GM23248 (cell line): Measurements from ENCODE around the gene FAM236A.
"Not testable (repeated sequence)": the region's sequence is repeated elsewhere in the genome, so short reads cannot be mapped to it uniquely, and the experiment has no call there.

Experiments
- EZH2 ChIP-seq: fragments of 200-600 bp; sonication (generic); IDR thresholded peaks from 2 replicates; pipeline ENCODE4 v1.6.1; 2018; ENCODE audit warnings: antibody characterized with exemption, mild to moderate bottlenecking; ENCODE audit not compliant: insufficient read depth, poor library complexity, severe bottlenecking
- EZH2phosphoT487 ChIP-seq: fragments of 200-600 bp; sonication (generic); IDR thresholded peaks from 2 replicates; pipeline ENCODE4 v1.6.1; 2018; ENCODE audit warnings: antibody characterized with exemption, moderate library complexity, mild to moderate bottlenecking, low read depth; ENCODE audit not compliant: insufficient read depth

DNA sequence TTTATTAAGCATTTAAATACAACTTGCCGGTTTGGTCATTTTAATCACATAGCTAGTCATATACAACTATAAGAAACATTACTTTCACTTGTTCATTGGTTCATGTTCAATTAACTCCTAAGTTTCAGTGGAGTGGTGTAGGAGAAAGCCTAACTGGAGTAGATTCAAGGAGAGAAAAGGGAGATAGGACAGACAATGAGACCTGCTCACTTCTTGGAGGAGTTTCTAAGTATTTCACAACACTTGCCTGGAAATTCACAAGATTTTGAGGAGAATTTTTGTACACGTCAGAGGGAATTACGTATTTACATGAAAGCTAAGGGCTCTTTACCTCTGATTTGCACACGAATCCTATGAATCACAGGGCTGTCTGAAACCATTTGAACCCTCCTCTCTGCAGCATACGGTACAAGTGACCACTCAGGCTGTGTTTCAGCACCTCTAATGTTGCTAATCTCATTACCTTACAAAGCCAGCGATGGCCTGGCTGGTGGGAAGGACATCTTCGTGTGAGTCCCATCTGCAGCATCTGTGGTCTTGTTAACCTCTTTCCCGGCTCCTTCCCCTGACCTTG is 1.0 kb upstream of the FAM236A start:
- not testable (repeated sequence) for TF ChIP-seq EZH2, EZH2phosphoT487
